NOMO-1 treated with dmso at 0.1 percent for 144 hours (cell line): ENCODE measurements around the gene NRIP1.

Source experiments
- DNase-seq: peaks from one replicate; lab custom pipeline; 2025; ENCODE audit not compliant: unreplicated experiment; lab: John Stamatoyannopoulos, UW

The NRIP1 gene

GRCh38 chr21:15064576-15065391 lies at the start of gene NRIP1:
Gene NRIP1 (minus strand): TSS chr21:15065000. CDS start chr21:14968192, 96,808 bp downstream.
- DNase-seq = peak; percentile 90

DNA sequence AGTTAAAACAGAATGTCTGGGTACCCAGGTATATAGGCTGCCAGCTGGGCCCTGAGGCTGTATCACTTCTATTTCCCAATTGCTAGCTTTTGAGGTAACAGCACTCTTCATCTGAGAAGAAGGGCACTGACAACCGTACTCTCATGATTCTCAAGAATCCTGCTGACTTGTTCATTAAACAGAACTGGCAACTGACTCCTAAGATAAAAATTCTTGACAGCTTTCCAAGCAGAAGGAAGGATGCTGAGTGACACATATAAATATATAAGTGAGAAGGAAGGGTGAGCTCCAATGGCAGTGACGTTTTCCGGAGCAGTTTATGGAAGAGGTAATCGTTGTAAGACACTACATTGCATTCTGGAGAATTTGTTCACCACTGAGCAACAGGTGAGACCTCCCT lies 48.1 kb upstream of the NRIP1 start:
- no peak for DNase-seq

GRCh38 chr21:15108801-15109200 lies 44.0 kb upstream of the NRIP1 start:
- DNase-seq = no peak

DNA sequence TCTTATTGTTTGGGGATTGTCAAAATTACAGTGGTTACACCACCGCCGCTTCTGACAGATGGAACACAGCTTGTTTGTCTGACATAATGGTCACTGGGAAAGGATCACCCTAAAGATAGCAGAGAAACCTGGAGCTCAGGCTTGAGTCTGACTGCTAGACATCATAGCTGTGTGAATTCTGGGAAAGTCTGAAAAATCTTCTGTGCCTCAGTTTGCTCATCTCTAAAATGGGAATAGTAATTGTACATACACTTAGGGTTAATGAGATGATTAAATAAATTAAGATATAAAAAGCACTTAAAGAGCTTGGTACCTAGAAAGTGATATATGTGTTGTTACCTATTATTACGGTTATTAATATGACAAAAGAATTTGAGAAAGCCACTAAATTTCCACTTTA lies 39.7 kb upstream of the NRIP1 start:
- no peak for DNase-seq

GRCh38 chr21:15098908-15099307 lies 34.1 kb upstream of the NRIP1 start:
- no peak for DNase-seq

DNA sequence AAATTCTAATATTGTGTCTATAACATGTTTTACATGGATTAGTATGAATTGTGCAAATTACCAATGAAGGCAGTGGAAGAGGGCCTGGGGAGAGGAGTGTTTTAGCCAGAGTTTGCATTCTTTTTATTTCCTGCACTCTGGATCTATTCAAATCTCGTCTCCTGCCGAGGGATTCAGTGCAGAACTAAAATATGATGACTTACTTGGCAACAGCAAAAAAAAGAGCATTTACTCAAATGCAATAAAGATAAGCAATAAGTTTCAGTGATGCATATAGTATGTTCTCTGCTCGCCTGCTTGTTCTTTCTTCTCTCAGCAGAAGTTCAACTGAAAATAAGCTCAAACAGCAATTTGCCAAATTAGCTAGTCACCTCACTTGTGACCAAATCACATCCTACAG lies 33.4 kb upstream of the NRIP1 start:
- DNase-seq = no peak

DNA sequence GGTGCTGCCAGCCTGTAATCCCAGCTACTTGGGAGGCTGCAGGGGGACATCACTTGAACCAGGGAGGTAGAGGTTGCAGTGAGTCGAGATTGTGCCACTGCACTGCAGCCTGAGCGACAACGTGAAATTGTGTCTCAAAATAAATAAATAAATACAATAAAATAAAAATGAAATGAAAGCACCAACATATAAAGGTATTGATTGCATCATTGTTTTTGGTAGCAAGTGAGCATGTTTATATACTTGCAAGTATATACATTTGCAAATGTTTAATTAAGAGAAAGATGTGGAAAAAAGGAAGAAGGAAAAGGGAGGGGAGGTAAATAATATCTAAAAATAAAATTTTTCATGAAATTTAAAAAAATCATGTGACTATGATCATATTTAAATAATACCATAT lies 32.8 kb upstream of the NRIP1 start:
- no peak for DNase-seq

GRCh38 chr21:15096146-15096545 lies 31.3 kb upstream of the NRIP1 start:
- no peak for DNase-seq

- no peak for DNase-seq
These were observed 30.5 kb upstream of the NRIP1 start for GRCh38 chr21:15095326-15095725.

- DNase-seq = no peak
These were observed 29.9 kb upstream of the NRIP1 start for GRCh38 chr21:15094706-15095105.

GRCh38 chr21:15093216-15093615 lies 28.4 kb upstream of the NRIP1 start:
- no peak for DNase-seq

DNA sequence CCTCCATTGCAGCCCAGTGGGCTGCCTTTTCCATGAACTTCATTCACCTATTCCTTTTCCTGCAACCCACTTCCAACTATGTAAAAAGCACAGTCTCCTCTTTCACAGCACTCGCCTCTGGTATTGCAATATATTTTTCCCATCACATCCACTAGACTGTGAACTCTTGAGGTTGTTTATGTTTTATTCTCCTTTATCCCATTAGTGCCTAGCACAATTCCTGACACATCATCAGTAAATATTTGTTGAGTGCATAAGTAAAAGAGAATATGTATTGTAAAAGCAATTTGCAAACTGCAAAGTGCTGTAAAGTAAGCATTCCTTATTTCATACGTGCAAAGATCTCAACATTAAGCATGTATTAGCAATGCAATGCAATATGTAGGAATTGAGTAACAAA lies 27.9 kb upstream of the NRIP1 start:
- DNase-seq = no peak

- no peak for DNase-seq
These were observed 25.6 kb upstream of the NRIP1 start for GRCh38 chr21:15090390-15090789.

DNA sequence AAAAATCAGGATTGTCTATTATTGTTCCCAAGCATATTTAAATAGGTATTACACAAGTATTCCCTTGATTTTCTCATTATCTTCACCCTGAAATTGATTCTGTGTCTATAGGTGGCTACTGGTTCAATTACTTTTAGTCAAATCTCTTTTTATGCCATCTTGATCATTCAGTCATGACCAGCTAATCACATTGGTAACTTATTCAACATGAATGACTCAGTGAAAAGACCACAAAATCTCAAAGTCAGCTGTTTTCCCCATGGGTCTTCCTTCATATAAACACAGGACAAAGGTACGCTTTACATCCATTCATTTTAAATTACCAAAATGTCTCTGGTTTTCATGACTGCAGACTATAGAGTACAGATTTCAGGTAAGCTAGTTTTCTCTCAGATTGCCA lies 23.7 kb upstream of the NRIP1 start:
- no peak for DNase-seq

DNA sequence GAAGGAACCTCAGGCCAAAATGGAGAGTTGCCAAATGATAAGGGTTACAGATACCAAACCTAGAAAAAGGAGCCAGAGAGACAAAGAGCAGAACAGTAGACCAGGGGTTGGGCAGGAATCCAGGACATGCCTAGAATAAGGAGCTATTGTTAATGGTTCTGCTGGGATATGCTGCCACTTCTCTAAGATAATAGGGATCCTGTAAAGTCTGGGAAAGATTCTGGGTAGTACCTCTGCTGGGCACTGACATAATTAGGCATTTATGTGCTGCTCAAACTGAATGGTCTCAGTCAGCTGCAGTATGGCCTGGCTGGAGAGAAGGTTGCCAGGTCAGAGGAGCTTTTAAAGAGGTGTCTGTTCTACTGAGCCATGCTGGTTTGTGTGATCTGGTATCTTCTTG lies 19.9 kb upstream of the NRIP1 start:
- no peak for DNase-seq

- DNase-seq = no peak
These were observed 15.7 kb upstream of the NRIP1 start for GRCh38 chr21:15080526-15080925.

DNA sequence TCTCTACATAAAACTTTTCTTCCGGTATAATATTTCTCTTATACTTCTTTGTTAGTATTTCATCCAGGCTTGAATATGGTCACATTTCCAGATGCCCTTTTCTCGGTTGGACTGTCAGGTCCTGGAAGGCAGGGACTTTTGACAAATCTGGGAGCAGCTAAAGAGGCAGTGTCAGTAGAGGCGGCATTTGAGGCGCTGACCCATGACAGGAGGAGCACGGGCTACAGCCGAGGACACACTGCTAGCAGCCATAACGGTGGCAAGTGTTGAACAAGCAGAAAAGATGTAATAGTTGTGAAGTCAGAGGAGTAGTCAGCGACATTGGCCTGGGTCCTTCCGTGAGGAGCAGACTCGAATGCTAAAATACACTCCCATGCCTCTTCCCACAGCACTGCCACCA lies 14.5 kb upstream of the NRIP1 start:
- DNase-seq = no peak

DNA sequence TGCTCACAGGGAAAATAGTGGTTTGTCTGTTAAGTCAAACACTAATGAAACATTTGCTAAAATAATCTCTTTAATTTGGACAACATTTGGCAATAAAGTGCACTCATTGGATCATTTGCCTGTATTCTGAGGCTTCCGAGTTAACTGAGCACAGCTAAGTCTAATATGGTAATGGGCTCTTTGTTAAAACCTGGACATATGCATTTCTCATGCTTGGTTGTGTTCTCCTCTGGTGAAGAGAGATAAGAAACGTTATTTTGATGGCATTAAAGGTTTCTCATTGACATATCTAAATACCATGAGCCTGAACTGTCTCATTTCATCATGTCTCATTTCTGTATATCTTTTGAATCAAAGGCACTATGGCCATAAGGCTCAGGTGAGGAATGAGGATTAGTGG lies 13.4 kb upstream of the NRIP1 start:
- no peak for DNase-seq

GRCh38 chr21:15077529-15078145 lies 12.8 kb upstream of the NRIP1 start:
- DNase-seq = no peak

GRCh38 chr21:15076730-15077129 lies 11.9 kb upstream of the NRIP1 start:
- DNase-seq = no peak

- DNase-seq = no peak
These were observed 6.2 kb upstream of the NRIP1 start for GRCh38 chr21:15071009-15071408.

GRCh38 chr21:15066123-15066575 lies 1.3 kb upstream of the NRIP1 start:
- DNase-seq = no peak
